Measurements from ENCODE around the gene RIC3.

Gene RIC3

DNA sequence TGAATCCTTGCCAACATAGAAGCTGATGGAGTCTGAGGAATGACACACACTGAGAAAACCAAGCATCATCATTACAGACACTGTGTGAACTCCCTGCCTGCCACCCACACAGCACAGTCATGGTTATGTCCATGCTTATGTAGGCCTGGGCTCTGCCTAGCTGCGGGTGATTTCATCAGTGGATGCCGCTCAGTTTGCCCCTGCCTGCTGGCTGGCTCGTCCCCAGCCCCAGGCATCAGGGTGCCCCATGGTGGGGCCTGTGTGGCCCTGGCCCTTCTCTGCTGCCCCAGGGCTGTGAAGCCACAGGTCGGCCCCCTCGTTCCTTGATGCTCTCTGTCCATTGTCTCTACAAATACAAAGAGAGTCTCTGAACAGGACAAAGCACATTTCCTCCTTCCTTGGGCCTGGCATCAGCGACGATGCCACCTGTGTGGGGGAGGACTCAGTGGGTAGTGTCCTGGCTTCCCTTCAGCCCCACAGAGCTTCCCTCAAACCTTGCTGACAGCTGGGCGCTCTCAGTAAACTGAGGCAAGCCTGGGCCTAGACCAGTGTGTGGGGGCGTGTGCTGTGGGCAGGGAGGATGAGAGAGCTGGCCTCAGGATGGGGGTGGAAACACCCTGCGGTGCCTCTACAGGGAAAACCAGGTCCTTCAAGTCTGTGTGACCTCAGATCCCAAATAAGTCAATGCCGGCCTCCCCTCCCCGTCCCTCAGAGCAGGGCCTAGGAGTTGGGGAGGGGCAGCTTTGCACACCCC, 107.8 kb downstream of the RIC3 start:
- H3K4me1 ChIP-seq (ENCODE audit: control extremely low read depth in 1 of 4, control insufficient read depth in 4 of 4, insufficient read depth in 4 of 4, low read length in 3 of 4) = no peaks in the 10 kb centered on the region
- no peaks in the 10 kb centered on the region for H3K9me3 ChIP-seq (ENCODE audit: control extremely low read depth in 1 of 5, control insufficient read depth in 4 of 5, insufficient read depth in 2 of 5, low read depth in 1 of 5, low read length in 4 of 5)
- CTCF ChIA-PET = interaction anchor here (1.1 to 1.5 kb wide), 3 partner anchors 12 to 33 kb away, joined by 3 to 4 read pairs (median 3); no protein-coding TSS in a partner anchor
- POLR2A ChIA-PET = no interaction called here
- no peaks in the 10 kb centered on the region for H3K27me3 ChIP-seq (replicated peaks in 2 of 5; ENCODE audit: control insufficient read depth in 4 of 5, insufficient read depth in 5 of 5, low read length in 4 of 5)
- H3K27ac ChIP-seq (ENCODE audit: insufficient read depth in 1 of 2, low read depth in 1 of 2, low read length in 2 of 2, poor library complexity in 1 of 2, severe bottlenecking in 2 of 2) = no peak overlapping the region
- no peak for DNase-seq
- 97% methylated on average over 10 of the region's 12 CpGs for WGBS (ENCODE audit: insufficient coverage)
- H3K36me3 ChIP-seq (ENCODE audit: control insufficient read depth in 4 of 4, insufficient read depth in 4 of 4, low read length in 3 of 4) = no peaks in the 10 kb centered on the region
- H3K4me3 ChIP-seq (ENCODE audit: control insufficient read depth in 1 of 7, extremely low read depth in 1 of 7, insufficient read depth in 4 of 7, low read depth in 2 of 7, low read length in 6 of 7) = no peak overlapping the region

DNA sequence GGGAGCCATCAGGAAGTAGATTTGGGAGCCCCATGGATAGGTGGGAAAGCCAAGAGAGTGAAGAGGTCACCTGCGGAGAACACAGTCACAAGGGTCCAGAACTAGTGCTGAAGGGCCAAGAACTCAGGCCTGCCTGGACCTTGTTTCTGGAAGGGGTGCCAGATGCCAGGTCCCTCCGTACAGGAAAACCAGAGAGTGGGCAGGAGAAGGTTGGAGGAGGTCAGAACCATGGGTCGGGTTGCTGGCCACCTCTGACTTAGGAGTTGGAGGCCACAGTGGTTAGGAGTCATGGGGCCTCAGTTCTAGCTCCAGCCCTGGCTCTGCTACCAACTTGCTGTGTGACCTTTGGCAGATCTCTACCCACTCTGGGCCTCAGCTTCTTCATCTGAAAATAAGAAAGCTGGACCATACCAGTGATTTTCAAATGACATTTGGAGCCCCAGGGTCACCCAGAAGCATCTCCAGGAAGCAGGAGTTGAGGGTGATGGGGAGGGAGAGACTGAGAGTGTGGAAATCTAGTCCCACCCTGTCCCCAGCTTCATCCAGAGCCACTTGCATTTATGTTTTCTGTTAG, 108.6 kb downstream of the RIC3 start:
- no peak overlapping the region for H3K4me3 ChIP-seq (ENCODE audit: control insufficient read depth in 1 of 7, extremely low read depth in 1 of 7, insufficient read depth in 4 of 7, low read depth in 2 of 7, low read length in 6 of 7)
- H3K36me3 ChIP-seq (ENCODE audit: control insufficient read depth in 4 of 4, insufficient read depth in 4 of 4, low read length in 3 of 4) = no peaks in the 10 kb centered on the region
- H3K27me3 ChIP-seq (replicated peaks in 2 of 5; ENCODE audit: control insufficient read depth in 4 of 5, insufficient read depth in 5 of 5, low read length in 4 of 5) = no peaks in the 10 kb centered on the region
- ChIA-PET POLR2A (no interaction called here), CTCF (interaction anchor here (1.3 to 1.7 kb wide), 2 partner anchors 12 to 25 kb away, joined by 3 read pairs; no protein-coding TSS in a partner anchor)
- H3K9me3 ChIP-seq (ENCODE audit: control extremely low read depth in 1 of 5, control insufficient read depth in 4 of 5, insufficient read depth in 2 of 5, low read depth in 1 of 5, low read length in 4 of 5) = no peaks in the 10 kb centered on the region
- no peak for DNase-seq
- WGBS (ENCODE audit: insufficient coverage) = 100% methylated on average over 2 of the region's 3 CpGs
- H3K4me1 ChIP-seq (ENCODE audit: control extremely low read depth in 1 of 4, control insufficient read depth in 4 of 4, insufficient read depth in 4 of 4, low read length in 3 of 4) = no peaks in the 10 kb centered on the region
- no peak overlapping the region for H3K27ac ChIP-seq (ENCODE audit: insufficient read depth in 1 of 2, low read depth in 1 of 2, low read length in 2 of 2, poor library complexity in 1 of 2, severe bottlenecking in 2 of 2)

DNA sequence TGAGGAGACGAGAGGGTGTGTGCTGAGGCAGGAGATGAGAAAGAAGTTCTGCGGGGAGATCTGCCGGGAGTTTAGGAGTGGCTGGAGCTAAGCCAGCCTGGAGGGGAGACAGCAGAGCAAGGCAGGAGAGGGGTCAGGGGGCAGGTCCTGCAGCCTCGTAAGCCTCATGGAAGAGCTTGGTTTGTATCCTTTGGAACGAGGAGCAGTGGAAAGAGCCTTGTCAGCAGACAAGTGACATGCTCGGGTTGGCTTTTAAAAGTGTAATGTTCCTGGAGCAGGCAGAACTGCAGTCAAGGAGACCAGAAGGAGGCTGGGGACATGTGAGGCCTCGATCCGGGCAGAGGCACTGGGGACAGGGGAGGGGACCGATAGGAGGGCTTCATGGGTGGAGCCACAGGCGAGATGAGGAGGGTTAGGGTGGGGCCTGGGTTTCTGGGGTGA, 109.2 kb downstream of the RIC3 start:
- Histone ChIP-seq H3K27ac (ENCODE audit: insufficient read depth in 1 of 2, low read depth in 1 of 2, low read length in 2 of 2, poor library complexity in 1 of 2, severe bottlenecking in 2 of 2) (no peak overlapping the region), H3K4me1 (ENCODE audit: control extremely low read depth in 1 of 4, control insufficient read depth in 4 of 4, insufficient read depth in 4 of 4, low read length in 3 of 4) (no peaks in the 10 kb centered on the region), H3K9me3 (ENCODE audit: control extremely low read depth in 1 of 5, control insufficient read depth in 4 of 5, insufficient read depth in 2 of 5, low read depth in 1 of 5, low read length in 4 of 5) (no peaks in the 10 kb centered on the region), H3K27me3 (replicated peaks in 2 of 5; ENCODE audit: control insufficient read depth in 4 of 5, insufficient read depth in 5 of 5, low read length in 4 of 5) (no peaks in the 10 kb centered on the region), H3K36me3 (ENCODE audit: control insufficient read depth in 4 of 4, insufficient read depth in 4 of 4, low read length in 3 of 4) (no peaks in the 10 kb centered on the region), H3K4me3 (ENCODE audit: control insufficient read depth in 1 of 7, extremely low read depth in 1 of 7, insufficient read depth in 4 of 7, low read depth in 2 of 7, low read length in 6 of 7) (no peak overlapping the region)
- 82% methylated on average over 7 of the region's 10 CpGs for WGBS (ENCODE audit: insufficient coverage)
- DNase-seq = no peak
- CTCF ChIA-PET = interaction anchor here (1.3 to 1.7 kb wide), 3 partner anchors 23 to 53 kb away, joined by 3 to 5 read pairs (median 3); no protein-coding TSS in a partner anchor
- POLR2A ChIA-PET = no interaction called here

DNA sequence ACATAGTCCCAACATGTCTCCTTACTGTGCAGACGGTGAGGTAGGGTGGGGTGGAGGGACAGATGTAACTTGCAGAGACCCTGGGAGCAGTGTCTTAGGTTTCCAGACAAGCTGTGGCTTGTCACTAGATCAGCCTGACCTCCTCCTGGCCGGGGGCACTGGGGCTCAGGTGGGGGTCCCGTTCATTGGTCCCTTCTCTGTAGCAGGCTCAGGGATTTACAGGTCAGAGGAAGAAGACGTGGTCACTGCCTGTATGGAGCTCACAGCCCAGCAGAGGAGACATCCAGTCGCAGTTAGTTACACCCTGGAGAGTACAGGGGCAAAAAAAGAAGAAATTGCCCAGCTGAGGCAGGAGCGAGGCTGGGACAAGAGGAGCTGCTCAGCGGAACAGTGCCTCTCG, 109.8 kb downstream of the RIC3 start:
- Histone ChIP-seq H3K36me3 (ENCODE audit: control insufficient read depth in 4 of 4, insufficient read depth in 4 of 4, low read length in 3 of 4) (no peaks in the 10 kb centered on the region), H3K27me3 (replicated peaks in 2 of 5; ENCODE audit: control insufficient read depth in 4 of 5, insufficient read depth in 5 of 5, low read length in 4 of 5) (no peaks in the 10 kb centered on the region), H3K4me1 (ENCODE audit: control extremely low read depth in 1 of 4, control insufficient read depth in 4 of 4, insufficient read depth in 4 of 4, low read length in 3 of 4) (no peaks in the 10 kb centered on the region), H3K27ac (ENCODE audit: insufficient read depth in 1 of 2, low read depth in 1 of 2, low read length in 2 of 2, poor library complexity in 1 of 2, severe bottlenecking in 2 of 2) (no peak overlapping the region), H3K9me3 (ENCODE audit: control extremely low read depth in 1 of 5, control insufficient read depth in 4 of 5, insufficient read depth in 2 of 5, low read depth in 1 of 5, low read length in 4 of 5) (no peaks in the 10 kb centered on the region), H3K4me3 (ENCODE audit: control insufficient read depth in 1 of 7, extremely low read depth in 1 of 7, insufficient read depth in 4 of 7, low read depth in 2 of 7, low read length in 6 of 7) (no peak overlapping the region)
- CTCF ChIA-PET = interaction anchor here (1.3 to 1.7 kb wide), 3 partner anchors 22 to 52 kb away, joined by 3 to 5 read pairs (median 3); no protein-coding TSS in a partner anchor
- no peak for DNase-seq
- POLR2A ChIA-PET = no interaction called here
- whole genome bisulfite sequencing (ENCODE audit: insufficient coverage) = 98% methylated on average over 7 of the region's 8 CpGs

DNA sequence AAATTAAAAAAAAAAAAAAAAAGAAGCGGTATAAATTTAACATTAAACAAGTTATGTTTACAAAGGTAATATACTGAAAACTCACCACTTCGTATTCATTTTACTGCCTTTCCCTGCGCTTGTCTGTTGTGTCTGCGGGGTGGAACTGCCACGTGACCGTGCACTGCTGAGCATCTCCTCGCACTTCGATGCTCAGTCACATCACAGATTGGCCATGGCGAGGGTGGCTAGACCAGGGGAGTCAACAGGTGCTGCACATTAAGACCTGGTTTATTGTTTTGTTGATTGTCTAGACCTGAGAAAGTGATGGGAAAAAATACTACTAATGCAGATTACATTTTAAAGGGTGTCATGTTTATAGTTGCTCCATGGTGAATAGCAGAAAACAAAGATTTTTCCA, 110.6 kb downstream of the RIC3 start:
- POLR2A ChIA-PET = no interaction called here
- 96% methylated on average over 8 of the region's 9 CpGs for WGBS (ENCODE audit: insufficient coverage)
- no peak for DNase-seq

DNA sequence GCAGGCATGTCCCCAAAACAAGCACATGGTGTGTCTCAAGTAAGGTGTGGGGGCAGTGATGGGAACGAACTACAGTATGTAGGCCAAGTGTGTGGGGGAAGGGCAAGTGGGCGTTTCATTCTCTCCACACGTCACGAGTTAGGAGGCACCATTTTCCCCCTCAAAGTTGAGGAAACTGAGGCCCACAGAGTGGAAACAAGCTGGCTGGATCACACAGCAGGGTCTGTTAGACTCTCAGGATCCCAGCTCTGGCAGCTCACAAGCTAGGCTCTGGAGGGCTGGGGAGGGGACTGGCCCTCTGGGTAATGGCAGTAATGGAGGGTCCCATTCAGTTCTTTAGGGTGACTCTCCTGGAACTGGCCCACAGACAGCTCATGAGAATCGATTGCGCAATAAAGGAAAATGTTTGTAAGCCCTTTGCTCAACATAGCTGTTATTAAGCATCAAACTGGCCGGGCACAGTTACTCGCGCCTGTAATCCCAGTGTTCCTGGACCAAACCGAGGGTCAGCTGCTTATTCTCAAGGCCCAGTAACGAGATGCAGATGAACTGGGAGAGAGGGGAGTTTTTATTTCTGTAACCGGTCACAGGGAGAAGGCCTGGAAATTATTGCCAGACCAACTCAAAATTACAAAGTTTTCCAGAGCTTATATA, 111.9 kb downstream of the RIC3 start:
- no peak for DNase-seq
- POLR2A ChIA-PET = interaction anchor here (0.7 kb wide), 1 partner anchor 16 kb away, joined by 3 read pairs; no protein-coding TSS in a partner anchor
- Histone ChIP-seq H3K9me3 (ENCODE audit: control extremely low read depth in 1 of 5, control insufficient read depth in 4 of 5, insufficient read depth in 2 of 5, low read depth in 1 of 5, low read length in 4 of 5) (no peaks in the 10 kb centered on the region), H3K36me3 (ENCODE audit: control insufficient read depth in 4 of 4, insufficient read depth in 4 of 4, low read length in 3 of 4) (no peaks in the 10 kb centered on the region), H3K4me3 (ENCODE audit: control insufficient read depth in 1 of 7, extremely low read depth in 1 of 7, insufficient read depth in 4 of 7, low read depth in 2 of 7, low read length in 6 of 7) (no peak overlapping the region), H3K27me3 (replicated peaks in 2 of 5; ENCODE audit: control insufficient read depth in 4 of 5, insufficient read depth in 5 of 5, low read length in 4 of 5) (no peaks in the 10 kb centered on the region), H3K4me1 (ENCODE audit: control extremely low read depth in 1 of 4, control insufficient read depth in 4 of 4, insufficient read depth in 4 of 4, low read length in 3 of 4) (no peaks in the 10 kb centered on the region), H3K27ac (ENCODE audit: insufficient read depth in 1 of 2, low read depth in 1 of 2, low read length in 2 of 2, poor library complexity in 1 of 2, severe bottlenecking in 2 of 2) (no peak overlapping the region)
- CTCF ChIA-PET = interaction anchor here (1.4 to 1.8 kb wide), 4 partner anchors 17 to 42 kb away, joined by 3 to 6 read pairs (median 5); no protein-coding TSS in a partner anchor
- 97% methylated on average over 10 of the region's 12 CpGs for WGBS (ENCODE audit: insufficient coverage)

More for the DNA sequence above, 110.6 kb downstream of the RIC3 start:
- Histone ChIP-seq H3K4me3 (ENCODE audit: control insufficient read depth in 1 of 7, extremely low read depth in 1 of 7, insufficient read depth in 4 of 7, low read depth in 2 of 7, low read length in 6 of 7) (no peak overlapping the region), H3K9me3 (ENCODE audit: control extremely low read depth in 1 of 5, control insufficient read depth in 4 of 5, insufficient read depth in 2 of 5, low read depth in 1 of 5, low read length in 4 of 5) (no peaks in the 10 kb centered on the region), H3K36me3 (ENCODE audit: control insufficient read depth in 4 of 4, insufficient read depth in 4 of 4, low read length in 3 of 4) (no peaks in the 10 kb centered on the region), H3K27ac (ENCODE audit: insufficient read depth in 1 of 2, low read depth in 1 of 2, low read length in 2 of 2, poor library complexity in 1 of 2, severe bottlenecking in 2 of 2) (no peak overlapping the region), H3K4me1 (ENCODE audit: control extremely low read depth in 1 of 4, control insufficient read depth in 4 of 4, insufficient read depth in 4 of 4, low read length in 3 of 4) (no peaks in the 10 kb centered on the region), H3K27me3 (replicated peaks in 2 of 5; ENCODE audit: control insufficient read depth in 4 of 5, insufficient read depth in 5 of 5, low read length in 4 of 5) (no peaks in the 10 kb centered on the region)
- CTCF ChIA-PET = interaction anchor here (1.3 to 1.4 kb wide), 2 partner anchors 21 to 51 kb away, joined by 3 to 5 read pairs; no protein-coding TSS in a partner anchor
